Thymus (tissue), 11 donors: ENCODE results near the gene CMSS1. TPM values are rescaled to one million over a fixed set of nuclear protein-coding genes. Genes with fewer than 3 reads are reported as not detected.
"Not testable (repeated sequence)": the region's sequence is repeated elsewhere in the genome, so short reads cannot be mapped to it uniquely, and the experiment has no call there.

Experiments used
- DNase-seq, 9 donors: peaks; one replicate each; pipeline ENCODE4 v3.0.0-alpha.2; 2013; ENCODE audit warnings: low spot score in 9 of 9, low read depth in 6 of 9, missing footprints in 1 of 9
- H3K27ac ChIP-seq, 2 donors: one replicate each; pipeline ENCODE4 v1.5.1; 2013; ENCODE audit warnings: control low read depth in 1 of 2, low read depth in 1 of 2, low read length in 1 of 2, mild to moderate bottlenecking in 1 of 2, moderate library complexity in 1 of 2
- H3K27me3 ChIP-seq, 2 donors: one replicate each; pipeline ENCODE4 v1.5.1; 2013; ENCODE audit warnings: low read length in 1 of 2; ENCODE audit not compliant: control insufficient read depth in 2 of 2, insufficient read depth in 1 of 2
- H3K36me3 ChIP-seq, 2 donors: one replicate each; pipeline ENCODE4 v1.5.1; 2013; ENCODE audit warnings: low read length in 1 of 2, mild to moderate bottlenecking in 1 of 2, moderate library complexity in 1 of 2; ENCODE audit not compliant: control insufficient read depth in 2 of 2, insufficient read depth in 2 of 2
- H3K4me1 ChIP-seq, 2 donors: one replicate each; pipeline ENCODE4 v1.5.1; 2013; ENCODE audit warnings: low read length in 2 of 2; ENCODE audit not compliant: control insufficient read depth in 2 of 2, insufficient read depth in 2 of 2
- H3K4me3 ChIP-seq, 2 donors: one replicate each; pipeline ENCODE4 v1.5.1; 2013; ENCODE audit warnings: low read length in 2 of 2, control low read depth in 1 of 2, mild to moderate bottlenecking in 1 of 2
- H3K9me3 ChIP-seq, 2 donors: one replicate each; pipeline ENCODE4 v1.5.1; 2013; ENCODE audit warnings: low read length in 1 of 2, mild to moderate bottlenecking in 1 of 2; ENCODE audit not compliant: control insufficient read depth in 2 of 2, insufficient read depth in 1 of 2
- WGBS: extraction: QIAGEN DNeasy Blood & Tissue Kit; methylation state at CpG from one replicate; pipeline ENCODE4 v1.1.7; 2013; 5-methylcytosine and 5-hydroxymethylcytosine counted together
- polyA plus RNA-seq: library from polyadenylated mRNA; stranded (reverse); fragments of 200-250 nt; gene quantifications from one replicate; pipeline ENCODE4 v1.2.3, GENCODE V29; 2013
- total RNA-seq: library from RNA; stranded (reverse); fragments of 120-200 nt; gene quantifications from one replicate; pipeline ENCODE4 v1.2.4, GENCODE V29; 2013
- donor health status: healthy.

Gene CMSS1
- total and polyA plus RNA-seq, 2 donors = 27.3 to 39.0 TPM

DNA sequence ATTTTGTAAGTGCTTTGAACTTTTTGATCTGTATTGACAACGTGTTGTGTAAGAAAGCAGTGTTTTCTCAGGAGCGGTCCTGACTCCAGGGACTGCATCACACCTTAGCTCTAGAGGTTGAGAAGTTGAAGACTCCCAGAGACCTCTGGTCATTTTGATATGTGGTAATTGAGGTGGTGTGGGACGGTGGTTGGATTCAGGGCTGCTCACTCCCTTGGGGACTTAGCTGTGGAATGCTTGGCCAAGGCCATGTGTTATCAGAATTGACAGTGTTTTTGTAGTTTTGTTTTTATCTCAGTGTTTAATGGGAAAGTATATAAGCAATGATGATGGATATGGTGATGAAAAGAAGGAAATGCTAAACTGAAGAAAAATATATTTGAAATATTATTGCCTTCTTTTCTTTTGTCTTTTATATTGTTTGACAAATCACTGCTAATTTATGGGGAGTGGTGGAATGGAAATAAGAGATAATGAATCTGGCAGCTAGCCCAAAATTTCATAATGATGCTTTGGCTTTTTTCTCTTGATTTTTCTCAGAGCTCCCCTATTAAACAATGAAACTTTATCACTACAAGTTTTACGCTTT is 16.0 kb downstream of the CMSS1 start:
- DNase-seq = no peak
- H3K9me3 ChIP-seq = no peaks in the 10 kb centered on the region
- no peaks in the 10 kb centered on the region for H3K27me3 ChIP-seq
- no peak overlapping the region for H3K27ac ChIP-seq
- 95% methylated on average over 4 of the region's 4 CpGs for WGBS
- H3K36me3 ChIP-seq = no peaks in the 10 kb centered on the region
- H3K4me1 ChIP-seq = no peaks in the 10 kb centered on the region
- H3K4me3 ChIP-seq = no peak overlapping the region

DNA sequence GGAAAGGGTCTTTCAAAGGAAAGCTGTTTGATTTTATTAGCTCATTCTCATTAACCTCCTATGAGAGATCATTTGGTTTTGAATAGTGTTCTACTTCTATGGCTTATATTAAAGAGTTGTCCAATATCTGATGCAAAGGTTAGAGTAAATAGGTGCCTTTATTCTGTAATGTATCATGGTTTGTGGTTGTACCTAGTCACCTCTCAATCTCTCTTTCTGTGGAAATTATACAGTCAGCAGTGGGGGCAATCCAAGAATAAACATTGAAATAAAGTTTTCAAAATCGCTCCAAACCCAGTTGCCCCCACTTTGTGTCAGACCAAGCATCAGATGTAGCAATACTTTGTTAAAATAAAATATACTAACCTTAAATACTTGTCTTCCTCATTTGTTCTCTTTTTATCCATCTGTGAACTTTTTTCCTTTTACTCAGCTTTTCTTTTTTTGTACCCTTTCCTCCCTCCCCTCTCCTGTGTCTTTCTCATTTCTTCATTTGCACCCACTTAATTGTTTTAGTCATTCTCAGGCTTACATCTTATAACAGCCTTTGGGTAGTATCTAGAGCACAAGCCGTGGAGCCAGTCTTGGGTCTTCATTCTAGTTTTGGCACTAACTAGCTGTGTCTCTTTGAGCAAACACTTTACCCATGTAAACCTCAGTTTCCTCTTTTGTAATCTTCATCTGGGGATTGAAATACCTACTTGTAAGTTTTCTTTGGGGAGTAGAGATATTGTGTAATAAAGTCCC is 16.7 kb downstream of the CMSS1 start:
- WGBS = 97% methylated on average over 2 of the region's 2 CpGs
- DNase-seq = no peak
- no peak overlapping the region for H3K27ac ChIP-seq
- H3K9me3 ChIP-seq = no peaks in the 10 kb centered on the region
- H3K4me1 ChIP-seq = no peaks in the 10 kb centered on the region
- H3K4me3 ChIP-seq = no peak overlapping the region
- H3K27me3 ChIP-seq = no peaks in the 10 kb centered on the region
- H3K36me3 ChIP-seq = no peaks in the 10 kb centered on the region

DNA sequence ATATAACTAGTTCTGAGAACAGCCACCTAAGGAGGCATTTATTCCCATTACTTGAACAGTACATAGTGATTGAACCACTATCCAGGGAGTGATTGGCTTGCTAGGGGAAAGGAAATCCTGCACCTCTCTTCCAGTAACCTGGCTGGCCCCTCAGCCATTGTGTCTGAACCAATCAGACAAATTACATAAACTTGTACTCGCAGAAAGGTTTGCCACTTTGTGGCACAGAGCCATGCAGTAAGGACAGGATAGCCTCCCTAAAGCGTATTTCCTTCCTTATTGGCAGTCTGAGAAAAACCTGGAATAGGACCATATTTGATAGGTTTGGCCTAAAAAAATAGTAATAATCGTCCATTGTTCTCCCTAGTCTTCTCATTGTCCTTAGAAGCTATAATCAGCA is 19.0 kb downstream of the CMSS1 start:
- WGBS = 98% methylated on average over 3 of the region's 3 CpGs
- H3K27me3 ChIP-seq = no peaks in the 10 kb centered on the region
- no peaks in the 10 kb centered on the region for H3K9me3 ChIP-seq

DNA sequence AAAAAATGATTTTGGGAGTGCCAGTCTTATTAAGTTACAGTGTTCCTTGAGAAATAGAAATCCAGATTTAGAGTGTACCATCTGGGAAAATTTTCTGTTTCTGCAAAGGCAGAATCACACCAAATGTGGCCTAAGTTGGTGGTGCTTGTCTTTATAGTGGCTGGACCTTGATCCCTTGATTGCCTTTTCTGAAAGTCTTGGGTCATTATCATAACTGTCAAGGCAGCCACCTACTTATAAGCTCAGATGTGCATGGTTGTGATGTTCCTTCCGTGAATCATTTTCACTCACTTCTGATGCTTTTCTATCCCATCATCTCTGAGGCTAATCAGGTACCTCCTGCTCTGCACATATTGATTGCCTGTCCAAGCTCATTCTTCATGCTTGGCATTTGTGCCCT is 20.1 kb downstream of the CMSS1 start:
- no peaks in the 10 kb centered on the region for H3K27me3 ChIP-seq
- no peak overlapping the region for H3K27ac ChIP-seq
- no peaks in the 10 kb centered on the region for H3K9me3 ChIP-seq
- WGBS = 98% methylated on average over 1 of the region's 1 CpG
- H3K4me1 ChIP-seq = no peaks in the 10 kb centered on the region
- no peaks in the 10 kb centered on the region for H3K36me3 ChIP-seq
- DNase-seq = no peak
- H3K4me3 ChIP-seq = no peak overlapping the region

More for the DNA sequence above, 19.0 kb downstream of the CMSS1 start:
- Histone ChIP-seq H3K4me1 (no peaks in the 10 kb centered on the region), H3K4me3 (no peak overlapping the region), H3K27ac (no peak overlapping the region), H3K36me3 (no peaks in the 10 kb centered on the region)
- DNase-seq = no peak

DNA sequence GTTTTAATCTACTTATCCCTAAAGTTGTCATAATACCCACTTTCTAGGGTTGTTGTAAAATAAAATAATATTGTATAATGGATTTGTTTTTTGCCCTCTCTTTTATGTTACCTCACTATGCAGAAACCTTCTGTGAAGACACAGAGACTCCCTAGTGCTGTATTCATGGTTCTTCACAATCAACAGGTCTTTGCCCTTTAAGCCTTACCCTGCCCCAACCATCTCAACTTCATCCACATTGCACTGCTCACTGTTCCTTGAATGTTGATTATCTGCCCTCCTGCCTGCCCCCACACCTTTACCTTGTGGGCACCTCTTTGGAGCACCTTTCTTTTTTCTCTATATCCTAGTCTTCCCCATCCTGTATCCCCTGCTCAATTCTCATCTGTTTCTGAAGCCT is 21.1 kb downstream of the CMSS1 start:
- Histone ChIP-seq H3K27ac (no peak overlapping the region), H3K27me3 (no peaks in the 10 kb centered on the region), H3K4me3 (no peak overlapping the region), H3K36me3 (no peaks in the 10 kb centered on the region), H3K9me3 (no peaks in the 10 kb centered on the region), H3K4me1 (no peaks in the 10 kb centered on the region)
- DNase-seq = no peak

DNA sequence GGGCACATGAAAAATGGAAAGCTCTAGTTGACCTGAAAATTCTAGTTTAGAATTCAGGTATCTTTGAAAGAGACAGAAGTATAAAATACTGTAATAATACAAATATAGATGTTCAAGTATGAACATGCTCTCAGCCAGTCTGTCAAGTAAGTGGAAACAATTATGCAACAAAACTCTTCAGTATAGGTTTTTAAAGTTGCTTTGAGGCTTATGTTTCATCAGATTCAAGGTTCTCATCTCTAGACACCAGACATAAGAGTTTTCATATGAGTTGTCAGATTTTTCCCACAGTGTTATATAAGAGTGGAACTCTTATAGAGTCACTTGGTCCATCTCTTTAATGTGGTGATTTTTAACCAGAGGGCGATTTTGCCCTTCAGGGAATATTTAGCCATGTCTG is 22.0 kb downstream of the CMSS1 start:
- no peak overlapping the region for H3K4me3 ChIP-seq
- H3K4me1 ChIP-seq = no peaks in the 10 kb centered on the region
- no peaks in the 10 kb centered on the region for H3K27me3 ChIP-seq
- H3K9me3 ChIP-seq = no peaks in the 10 kb centered on the region
- no peak for DNase-seq
- H3K36me3 ChIP-seq = no peaks in the 10 kb centered on the region
- H3K27ac ChIP-seq = no peak overlapping the region
- 92% methylated on average over 1 of the region's 1 CpG for WGBS

DNA sequence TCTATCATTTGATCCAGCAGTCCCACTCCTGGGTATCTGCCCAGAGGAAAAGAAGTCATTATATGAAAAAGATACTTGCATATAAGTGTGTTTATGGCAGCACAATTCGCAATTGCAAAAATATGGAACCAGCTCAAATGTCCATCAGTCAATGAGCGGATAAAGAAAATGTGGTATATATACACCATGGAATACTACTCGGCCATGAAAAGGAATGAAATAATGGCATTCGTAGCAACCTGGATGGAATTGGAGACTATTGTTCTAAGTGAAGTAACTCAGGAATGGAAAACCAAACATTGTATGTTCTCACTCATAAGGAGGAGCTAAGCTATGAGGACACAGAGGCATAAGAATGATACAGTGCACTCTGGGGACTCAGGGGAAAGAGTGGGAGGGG is 24.3 kb downstream of the CMSS1 start:
- H3K27ac ChIP-seq, H3K4me1 ChIP-seq, H3K4me3 ChIP-seq, DNase-seq, H3K9me3 ChIP-seq, H3K36me3 ChIP-seq, H3K27me3 ChIP-seq: not testable (repeated sequence)
- WGBS = 98% methylated on average over 4 of the region's 4 CpGs

DNA sequence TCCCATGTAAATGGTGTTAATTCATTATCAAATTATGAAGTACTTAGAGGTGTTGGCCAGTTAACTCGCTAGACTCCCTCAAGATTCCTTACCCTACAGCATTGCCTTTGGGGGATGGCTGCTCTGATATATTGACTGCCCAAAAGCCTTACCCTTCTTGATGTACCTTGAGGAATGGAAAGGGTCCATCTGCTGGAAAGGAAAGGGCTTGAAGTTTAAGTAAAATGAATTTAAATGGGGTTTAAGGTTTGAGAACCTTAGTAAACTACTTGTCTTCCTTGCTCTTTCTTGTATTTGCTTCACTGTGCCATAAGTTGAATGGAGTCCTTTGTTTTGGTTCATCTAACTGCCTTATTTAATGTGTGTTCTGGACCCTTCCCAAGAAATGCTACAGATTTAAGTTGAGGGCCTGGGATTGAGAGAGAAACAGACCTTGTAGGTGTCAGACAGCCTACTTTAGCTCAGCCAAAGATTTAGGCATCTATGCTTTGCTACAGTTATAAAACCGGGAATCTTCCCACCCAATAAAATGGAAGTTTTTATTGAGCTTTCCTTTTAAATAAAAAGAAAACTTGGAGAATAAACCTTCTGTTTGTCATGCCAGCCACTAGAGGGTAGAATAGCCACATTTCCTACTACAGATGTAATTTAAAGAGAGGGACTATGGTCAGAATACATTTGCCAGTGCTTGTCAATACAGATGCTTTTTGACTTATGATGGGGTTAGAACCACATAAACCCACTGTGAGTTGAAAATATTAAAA is 25.3 kb downstream of the CMSS1 start:
- Histone ChIP-seq H3K4me1 (no peaks in the 10 kb centered on the region), H3K27ac (no peak overlapping the region), H3K9me3 (no peaks in the 10 kb centered on the region), H3K4me3 (no peak overlapping the region), H3K36me3 (no peaks in the 10 kb centered on the region), H3K27me3 (no peaks in the 10 kb centered on the region)
- DNase-seq = peak in 1 of 9 donors; percentile 26
- WGBS = 71% methylated on average over 2 of the region's 2 CpGs

DNA sequence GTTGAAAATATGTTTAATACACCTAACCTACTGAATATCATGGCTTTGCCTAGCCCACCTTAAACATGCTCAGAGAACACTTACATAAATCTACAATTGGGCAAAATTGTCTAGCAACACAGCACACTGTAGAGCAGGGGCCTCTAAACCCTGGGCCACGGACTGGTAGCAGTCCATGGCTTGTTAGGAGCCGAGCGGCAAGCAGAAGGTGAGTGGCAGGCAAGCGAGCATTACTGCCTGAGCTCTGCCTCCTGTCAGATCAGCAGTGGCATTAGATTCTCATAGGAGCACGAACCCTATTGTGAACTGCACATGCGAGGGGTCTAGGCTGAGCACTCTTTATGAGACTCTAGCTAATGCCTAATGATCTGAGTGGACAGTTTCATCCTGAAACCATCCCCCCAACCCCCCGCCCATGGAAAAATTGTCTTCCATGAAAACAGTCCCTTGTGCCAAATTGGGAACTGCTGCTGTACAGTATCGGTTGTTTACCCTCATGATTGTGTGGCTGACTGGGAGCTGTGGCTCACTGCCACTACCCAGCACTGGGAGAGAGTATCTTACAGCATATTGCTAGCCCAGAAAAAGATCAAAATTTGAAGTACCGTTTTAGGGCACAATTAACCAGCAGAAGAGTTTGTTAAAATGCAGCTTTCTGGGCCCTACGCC is 26.1 kb downstream of the CMSS1 start:
- H3K36me3 ChIP-seq = no peaks in the 10 kb centered on the region
- H3K27me3 ChIP-seq = no peaks in the 10 kb centered on the region
- H3K27ac ChIP-seq = no peak overlapping the region
- no peak overlapping the region for H3K4me3 ChIP-seq
- no peaks in the 10 kb centered on the region for H3K4me1 ChIP-seq
- DNase-seq = no peak
- H3K9me3 ChIP-seq = no peaks in the 10 kb centered on the region
- 91% methylated on average over 10 of the region's 10 CpGs for WGBS
